Measurements from ENCODE around the gene NKX6-2. TPM values are rescaled to one million over a fixed set of nuclear protein-coding genes. Genes with fewer than 3 reads are reported as not detected.

Gene NKX6-2
- total and polyA plus RNA-seq, 2 of the 8 experiments (the other 6 are each of a cell fraction or from before 2014, with no cell fraction given): 0.06 TPM; not detected in 1

DNA sequence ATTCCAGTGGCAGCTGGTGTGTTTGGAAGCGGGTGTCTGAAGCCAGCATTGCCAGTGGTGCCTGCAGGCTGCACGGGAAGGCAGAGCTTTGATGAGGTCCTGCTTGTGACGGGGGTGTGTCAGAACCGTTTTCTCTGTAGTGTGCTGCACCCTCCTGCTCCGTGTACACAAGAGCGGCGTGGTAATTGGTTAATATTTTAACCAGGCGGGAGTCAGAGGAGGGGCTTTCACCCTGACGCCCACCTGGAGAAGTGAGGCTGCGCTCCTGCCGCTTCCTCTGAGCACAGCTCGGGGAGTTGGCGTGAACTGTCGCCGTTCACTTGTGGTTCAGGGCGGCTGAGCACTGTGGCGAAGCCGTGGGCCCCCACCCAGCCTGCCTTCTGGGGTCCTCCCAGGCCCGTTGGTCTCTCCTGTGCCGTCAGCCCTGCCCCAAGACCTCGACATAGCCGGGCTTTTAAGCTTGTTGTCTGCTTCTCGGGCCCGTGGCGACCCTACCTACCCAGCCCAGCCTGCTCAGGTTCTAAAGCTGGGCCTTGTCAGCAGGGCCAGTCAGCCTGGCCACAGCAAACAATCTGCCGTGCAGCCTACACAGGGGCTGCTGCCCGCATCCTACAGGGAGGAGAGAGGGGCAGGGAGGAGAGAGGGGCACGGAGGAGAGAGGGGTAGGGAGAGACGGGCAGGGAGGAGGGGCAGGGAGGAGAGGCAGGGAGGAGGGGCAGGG, 11.6 kb downstream of the NKX6-2 start:
- ChIA-PET POLR2A (ENCODE audit: partially characterized antibody) (no interaction called here), CTCF (ENCODE audit: partially characterized antibody) (interaction anchor here (0.5 to 1.7 kb wide), 6 partner anchors 7 to 341 kb away, joined by 3 to 8 read pairs (median 4); no protein-coding TSS in a partner anchor)
- Histone ChIP-seq H3K79me2 (ENCODE audit: control insufficient read depth in 1 of 2, insufficient read depth in 2 of 2, low read length in 2 of 2) (no peaks in the 10 kb centered on the region), H2AK5ac (ENCODE audit: low read depth, low read length) (no peak overlapping the region), H3K4me2 (ENCODE audit: insufficient read depth in 1 of 2, low read depth in 2 of 2, low read length in 2 of 2) (no peak overlapping the region), H3K79me1 (ENCODE audit: low read depth, low read length) (no peaks in the 10 kb centered on the region; the same call in 1 of the 2 replicates), H2BK120ac (replicated peaks; ENCODE audit: low read depth, low read length) (no peak overlapping the region), H3K27me3 (replicated peaks in 1 of 4; ENCODE audit: control insufficient read depth in 3 of 4, extremely low read depth in 1 of 4, insufficient read depth in 3 of 4, low read length in 3 of 4) (no peaks in the 10 kb centered on the region), H3K23ac (ENCODE audit: insufficient read length) (no peak overlapping the region), H3K4me1 (replicated peaks in 1 of 4; ENCODE audit: control insufficient read depth in 3 of 4, insufficient read depth in 4 of 4, low read length in 3 of 4) (peaks cover 0 to 11% (median 6%) of the 10 kb centered on the region in 4 experiments; a peak in 6 of 7 replicates), H2AFZ (ENCODE audit: low read length) (no peak overlapping the region), H2BK5ac (ENCODE audit: low read depth, low read length) (no peak overlapping the region), H3K4ac (replicated peaks; ENCODE audit: insufficient read length, low read depth, low read length) (no peak overlapping the region), H4K20me1 (replicated peaks in 1 of 2; ENCODE audit: control insufficient read depth in 1 of 2, insufficient read depth in 2 of 2, low read length in 2 of 2) (peaks cover 0 to 3% of the 10 kb centered on the region in 2 experiments), H3K14ac (ENCODE audit: insufficient read length) (no peak overlapping the region), H3K9ac (replicated peaks in 1 of 4; ENCODE audit: extremely low read depth in 1 of 4, low read depth in 3 of 4, low read length in 3 of 4) (no peak overlapping the region), H3K4me3 (ENCODE audit: extremely low read depth in 1 of 4, insufficient read depth in 2 of 4, low read depth in 3 of 4, low read length in 4 of 4) (no peak overlapping the region), H3K56ac (replicated peaks; ENCODE audit: insufficient read length, low read depth, low read length) (no peak overlapping the region), H4K5ac (ENCODE audit: insufficient read length, low read depth, low read length) (peak overlapping the region; percentile 43), H2BK20ac (ENCODE audit: low read length) (no peak overlapping the region), H4K8ac (ENCODE audit: extremely low read depth, insufficient read depth, low read length) (peak overlapping the region; percentile 89; the same call in 1 of the 2 replicates), H4K91ac (replicated peaks; ENCODE audit: insufficient read length, low read length) (peak overlapping the region; percentile 85), H3K23me2 (ENCODE audit: low read depth, low read length) (no peaks in the 10 kb centered on the region), H3K27ac (ENCODE audit: low read depth, low read length) (no peak overlapping the region), H3K18ac (ENCODE audit: extremely low read depth, low read length) (no peak overlapping the region; the same call in 1 of the 2 replicates), H3K36me3 (ENCODE audit: control insufficient read depth in 2 of 4, insufficient read depth in 4 of 4, low read length in 3 of 4) (no peaks in the 10 kb centered on the region), H2BK12ac (ENCODE audit: low read depth, low read length) (peak overlapping the region; percentile 50; the same call in 1 of the 2 replicates), H3K9me3 (ENCODE audit: insufficient read depth in 2 of 2, low read depth in 1 of 2, low read length in 1 of 2) (peaks cover 0 to 3% of the 10 kb centered on the region in 2 experiments; a peak in 1 of 4 replicates), H2BK15ac (ENCODE audit: low read length) (no peak overlapping the region)
- no peak for DNase-seq (ENCODE audit: low read depth in 1 of 2, low spot score in 2 of 2)
- FAIRE-seq: no peak
- 78% methylated on average over 25 of the region's 29 CpGs; no CpG with 5 or more reads in 1 of the 2 experiments for WGBS, 2 experiments (ENCODE audit: extremely low coverage in 1 of 2, insufficient coverage in 1 of 2, insufficient read length in 1 of 2, insufficient replicate concordance in 2 of 2, low coverage in 1 of 2, low lambda C conversion rate in 2 of 2, missing lambda C conversion rate in 1 of 2)
- TF ChIP-seq SP4 (IDR thresholded peaks at IDR 0.05; ENCODE audit: low read length) (no peak), MAFK (IDR thresholded peaks at IDR 0.05; ENCODE audit: low read depth, low read length) (no peak), RFX5 (IDR thresholded peaks at IDR 0.05; ENCODE audit: borderline replicate concordance, low read depth, low read length) (no peak), BRCA1 (IDR thresholded peaks at IDR 0.05; ENCODE audit: low read depth, low read length) (no peak), ZNF274 (IDR thresholded peaks at IDR 0.05; ENCODE audit: borderline replicate concordance, extremely low read depth, low read length) (no peak), RAD21 (IDR thresholded peaks at IDR 0.05 in 1 of 2, conservative IDR thresholded peaks at IDR 0.05 in 1 of 2; ENCODE audit: low read depth in 2 of 2, low read length in 2 of 2) (no peak), TBP (IDR thresholded peaks at IDR 0.05; ENCODE audit: low read depth, low read length) (no peak), CEBPB (IDR thresholded peaks at IDR 0.05; ENCODE audit: low read depth, low read length) (no peak)
- TF ChIP-seq, protein P1, sequence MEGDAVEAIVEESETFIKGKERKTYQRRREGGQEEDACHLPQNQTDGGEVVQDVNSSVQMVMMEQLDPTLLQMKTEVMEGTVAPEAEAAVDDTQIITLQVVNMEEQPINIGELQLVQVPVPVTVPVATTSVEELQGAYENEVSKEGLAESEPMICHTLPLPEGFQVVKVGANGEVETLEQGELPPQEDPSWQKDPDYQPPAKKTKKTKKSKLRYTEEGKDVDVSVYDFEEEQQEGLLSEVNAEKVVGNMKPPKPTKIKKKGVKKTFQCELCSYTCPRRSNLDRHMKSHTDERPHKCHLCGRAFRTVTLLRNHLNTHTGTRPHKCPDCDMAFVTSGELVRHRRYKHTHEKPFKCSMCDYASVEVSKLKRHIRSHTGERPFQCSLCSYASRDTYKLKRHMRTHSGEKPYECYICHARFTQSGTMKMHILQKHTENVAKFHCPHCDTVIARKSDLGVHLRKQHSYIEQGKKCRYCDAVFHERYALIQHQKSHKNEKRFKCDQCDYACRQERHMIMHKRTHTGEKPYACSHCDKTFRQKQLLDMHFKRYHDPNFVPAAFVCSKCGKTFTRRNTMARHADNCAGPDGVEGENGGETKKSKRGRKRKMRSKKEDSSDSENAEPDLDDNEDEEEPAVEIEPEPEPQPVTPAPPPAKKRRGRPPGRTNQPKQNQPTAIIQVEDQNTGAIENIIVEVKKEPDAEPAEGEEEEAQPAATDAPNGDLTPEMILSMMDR (IDR thresholded peaks at IDR 0.05; ENCODE audit: control extremely low read depth in 1 of 3, insufficient read depth in 1 of 3, low read depth in 1 of 3, low read length in 3 of 3): no peak

Data from H1 (cell line).